Measurements from ENCODE around the gene DPAGT1. TPM values are rescaled to one million over a fixed set of nuclear protein-coding genes. Genes with fewer than 3 reads are reported as not detected.

Gene DPAGT1
- total RNA-seq, 1 donor from 2014 or later: 44.4 TPM

DNA sequence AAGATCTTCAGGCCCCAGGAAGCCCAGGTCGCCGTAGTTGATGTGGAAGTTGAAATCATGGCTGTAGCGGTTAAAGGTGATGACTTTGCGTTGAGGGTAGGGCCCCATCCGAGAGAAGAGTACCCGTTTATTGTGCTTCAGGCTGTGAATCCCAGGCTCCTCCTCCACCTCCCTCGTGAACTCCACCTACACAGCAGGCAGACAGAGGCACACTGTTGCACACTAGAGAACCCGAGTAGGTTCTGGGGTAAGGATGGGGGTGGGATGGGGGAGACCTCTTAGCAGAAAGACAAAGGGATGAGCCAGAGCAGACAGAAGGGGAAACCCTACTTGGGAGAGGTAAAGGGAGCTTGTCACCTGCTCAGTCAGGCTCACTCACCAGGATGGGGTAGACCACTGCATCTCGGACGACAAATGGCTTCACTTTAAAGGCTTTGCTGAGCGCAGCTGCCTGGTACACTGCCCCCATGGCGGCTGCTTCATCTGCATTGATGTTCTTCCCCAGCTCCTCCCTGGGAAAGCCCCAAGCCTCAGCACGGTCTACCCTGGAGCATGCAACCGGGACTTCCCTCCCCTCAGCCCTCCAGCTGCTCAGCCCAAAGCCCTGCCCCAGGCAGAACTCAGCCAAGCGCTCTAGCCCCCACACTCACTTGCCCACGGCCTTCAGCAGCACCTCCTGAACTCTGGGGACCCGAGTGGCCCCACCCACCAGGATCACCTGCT, 50.1 kb downstream of the DPAGT1 start:
- TF ChIP-seq, protein P1, sequence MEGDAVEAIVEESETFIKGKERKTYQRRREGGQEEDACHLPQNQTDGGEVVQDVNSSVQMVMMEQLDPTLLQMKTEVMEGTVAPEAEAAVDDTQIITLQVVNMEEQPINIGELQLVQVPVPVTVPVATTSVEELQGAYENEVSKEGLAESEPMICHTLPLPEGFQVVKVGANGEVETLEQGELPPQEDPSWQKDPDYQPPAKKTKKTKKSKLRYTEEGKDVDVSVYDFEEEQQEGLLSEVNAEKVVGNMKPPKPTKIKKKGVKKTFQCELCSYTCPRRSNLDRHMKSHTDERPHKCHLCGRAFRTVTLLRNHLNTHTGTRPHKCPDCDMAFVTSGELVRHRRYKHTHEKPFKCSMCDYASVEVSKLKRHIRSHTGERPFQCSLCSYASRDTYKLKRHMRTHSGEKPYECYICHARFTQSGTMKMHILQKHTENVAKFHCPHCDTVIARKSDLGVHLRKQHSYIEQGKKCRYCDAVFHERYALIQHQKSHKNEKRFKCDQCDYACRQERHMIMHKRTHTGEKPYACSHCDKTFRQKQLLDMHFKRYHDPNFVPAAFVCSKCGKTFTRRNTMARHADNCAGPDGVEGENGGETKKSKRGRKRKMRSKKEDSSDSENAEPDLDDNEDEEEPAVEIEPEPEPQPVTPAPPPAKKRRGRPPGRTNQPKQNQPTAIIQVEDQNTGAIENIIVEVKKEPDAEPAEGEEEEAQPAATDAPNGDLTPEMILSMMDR (IDR thresholded peaks at IDR 0.05): no peak
- Mint-ChIP-seq H3K4me1 (ENCODE audit: unreplicated experiment) (peaks cover 13% of the 10 kb centered on the region), H3K27ac (ENCODE audit: unreplicated experiment) (no peak overlapping the region), H3K4me3 (ENCODE audit: unreplicated experiment) (no peak overlapping the region), H3K36me3 (ENCODE audit: unreplicated experiment) (peaks cover 60% of the 10 kb centered on the region), H3K27me3 (ENCODE audit: unreplicated experiment) (no peaks in the 10 kb centered on the region), H3K9me3 (ENCODE audit: unreplicated experiment) (no peaks in the 10 kb centered on the region)
- DNase-seq (ENCODE audit: extremely low spot score, unreplicated experiment): no peak

DNA sequence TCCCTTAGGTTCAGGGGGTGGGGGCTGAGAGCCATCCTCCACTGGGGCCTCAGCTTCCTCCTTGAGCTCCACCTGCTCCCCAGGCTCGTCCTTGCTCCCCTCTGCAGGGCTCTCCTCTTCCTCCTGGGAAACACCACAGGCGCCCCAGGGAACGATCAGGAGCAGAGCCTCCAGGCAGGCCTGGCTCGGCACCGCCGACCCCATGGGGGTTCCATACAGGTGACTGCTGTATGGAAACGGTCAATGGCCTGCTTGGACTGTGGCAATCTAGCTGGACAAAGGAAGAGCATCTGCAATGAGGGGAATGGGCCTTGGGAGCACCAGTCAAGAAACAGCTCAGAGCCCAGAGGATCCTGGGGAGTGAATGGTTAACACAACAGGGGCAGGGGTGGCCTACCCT, 52.6 kb downstream of the DPAGT1 start:
- no peaks in the 10 kb centered on the region for H3K4me1 Mint-ChIP-seq (ENCODE audit: unreplicated experiment)
- H3K4me3 Mint-ChIP-seq (ENCODE audit: unreplicated experiment): no peak overlapping the region
- no peak overlapping the region for H3K27ac Mint-ChIP-seq (ENCODE audit: unreplicated experiment)
- no peak for DNase-seq (ENCODE audit: extremely low spot score, unreplicated experiment)
- TF ChIP-seq, protein P1 (IDR thresholded peaks at IDR 0.05): no peak
- no peaks in the 10 kb centered on the region for H3K9me3 Mint-ChIP-seq (ENCODE audit: unreplicated experiment)
- H3K36me3 Mint-ChIP-seq (ENCODE audit: unreplicated experiment): peaks cover 65% of the 10 kb centered on the region
- no peaks in the 10 kb centered on the region for H3K27me3 Mint-ChIP-seq (ENCODE audit: unreplicated experiment)

DNA sequence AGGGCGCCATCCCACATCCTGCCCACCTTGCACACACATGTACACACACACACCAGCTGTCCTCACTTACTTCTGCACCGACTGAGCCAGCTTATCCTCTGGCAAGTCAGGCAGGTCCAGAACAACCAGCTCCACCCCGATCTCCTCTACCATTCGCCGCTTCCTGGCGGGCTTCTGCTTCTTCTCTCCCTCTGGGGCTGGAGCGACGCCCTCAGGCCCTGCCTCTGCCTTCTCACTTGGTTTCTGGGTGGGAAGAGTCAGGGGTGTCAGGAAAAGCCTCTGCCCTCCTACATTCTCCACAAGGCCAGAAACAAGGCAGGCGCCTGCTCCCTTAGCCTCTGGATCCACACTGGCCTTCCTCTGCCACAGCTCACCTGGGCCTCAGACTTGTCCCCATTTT, 53.0 kb downstream of the DPAGT1 start:
- H3K4me3 Mint-ChIP-seq (ENCODE audit: unreplicated experiment): no peak overlapping the region
- H3K4me1 Mint-ChIP-seq (ENCODE audit: unreplicated experiment): no peaks in the 10 kb centered on the region
- H3K27me3 Mint-ChIP-seq (ENCODE audit: unreplicated experiment): no peaks in the 10 kb centered on the region
- no peak for DNase-seq (ENCODE audit: extremely low spot score, unreplicated experiment)
- H3K36me3 Mint-ChIP-seq (ENCODE audit: unreplicated experiment): peaks cover 62% of the 10 kb centered on the region
- no peaks in the 10 kb centered on the region for H3K9me3 Mint-ChIP-seq (ENCODE audit: unreplicated experiment)
- TF ChIP-seq, protein P1 (IDR thresholded peaks at IDR 0.05): no peak
- no peak overlapping the region for H3K27ac Mint-ChIP-seq (ENCODE audit: unreplicated experiment)

DNA sequence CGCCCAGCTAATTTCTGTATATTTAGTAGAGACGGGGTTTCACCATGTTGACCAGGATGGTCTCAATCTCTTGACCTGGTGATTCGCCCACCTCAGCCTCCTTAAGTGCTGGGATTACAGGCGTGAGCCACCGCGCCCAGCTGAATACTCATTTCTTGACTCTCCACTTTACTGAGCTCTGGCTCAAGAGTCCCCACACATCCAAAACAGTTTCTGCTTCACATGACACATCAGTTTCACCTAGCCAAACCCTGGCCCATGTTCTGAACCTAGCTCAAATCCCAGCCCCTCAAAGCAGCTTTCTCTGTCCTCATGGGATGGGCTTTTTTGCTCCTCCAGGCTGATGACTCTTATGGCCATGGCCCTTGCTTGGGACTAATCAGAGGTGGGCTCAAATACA, 54.4 kb downstream of the DPAGT1 start:
- Mint-ChIP-seq H3K4me3 (ENCODE audit: unreplicated experiment) (no peak overlapping the region), H3K4me1 (ENCODE audit: unreplicated experiment) (no peaks in the 10 kb centered on the region), H3K9me3 (ENCODE audit: unreplicated experiment) (no peaks in the 10 kb centered on the region), H3K27me3 (ENCODE audit: unreplicated experiment) (no peaks in the 10 kb centered on the region), H3K36me3 (ENCODE audit: unreplicated experiment) (peaks cover 47% of the 10 kb centered on the region), H3K27ac (ENCODE audit: unreplicated experiment) (no peak overlapping the region)
- DNase-seq (ENCODE audit: extremely low spot score, unreplicated experiment): no peak
- TF ChIP-seq, protein P1 (IDR thresholded peaks at IDR 0.05): no peak

Other genes starting within 250 kb of the DPAGT1 start
- gene CXCR5, start 218.0 kb downstream of the DPAGT1 start, total RNA-seq: not detected in 2 replicates
- gene BCL9L, start 175.9 kb downstream of the DPAGT1 start, total RNA-seq: 115 and 122 TPM in 2 replicates
- gene UPK2, start 145.6 kb downstream of the DPAGT1 start, total RNA-seq: 0.42 and 0.86 TPM in 2 replicates
- gene FOXR1, start 130.1 kb downstream of the DPAGT1 start, total RNA-seq: not detected in 2 replicates
- gene CENATAC, start 103.7 kb downstream of the DPAGT1 start, total RNA-seq: 31.6 and 32.7 TPM in 2 replicates
- 933 and 949 TPM in 2 replicates for gene RPS25, start 83.5 kb downstream of the DPAGT1 start, total RNA-seq
- 71.4 and 75.3 TPM in 2 replicates for gene TRAPPC4, start 83.1 kb downstream of the DPAGT1 start, total RNA-seq
- 15.6 and 16.3 TPM in 2 replicates for gene SLC37A4, start 71.0 kb downstream of the DPAGT1 start, total RNA-seq
- 168 TPM in 2 replicates for gene HYOU1, start 44.6 kb downstream of the DPAGT1 start, total RNA-seq
- gene VPS11, start 34.0 kb downstream of the DPAGT1 start, total RNA-seq: 42.6 and 45.9 TPM in 2 replicates
- gene HMBS, start 17.0 kb downstream of the DPAGT1 start, total RNA-seq: 15.7 and 18.6 TPM in 2 replicates
- gene C2CD2L, start 5.5 kb upstream of the DPAGT1 start, total RNA-seq: 10.9 and 11.7 TPM in 2 replicates
- gene HINFP, start 19.7 kb upstream of the DPAGT1 start, total RNA-seq: 26.1 and 27.6 TPM in 2 replicates
- gene ABCG4, start 47.2 kb upstream of the DPAGT1 start, total RNA-seq: 0.63 and 0.75 TPM in 2 replicates
- 8.9 and 10.0 TPM in 2 replicates for gene NLRX1, start 66.9 kb upstream of the DPAGT1 start, total RNA-seq
- gene NHERF4, start 83.6 kb upstream of the DPAGT1 start, total RNA-seq: not detected in 2 replicates
- gene CBL, start 104.5 kb upstream of the DPAGT1 start, total RNA-seq: 20.8 and 21.7 TPM in 2 replicates
- gene MCAM, start 215.3 kb upstream of the DPAGT1 start, total RNA-seq: 74.8 and 74.9 TPM in 2 replicates
- 28.9 and 30.2 TPM in 2 replicates for gene RNF26, start 232.7 kb upstream of the DPAGT1 start, total RNA-seq
- 8.4 and 9.3 TPM in 2 replicates for gene C1QTNF5, start 239.0 kb upstream of the DPAGT1 start, total RNA-seq
- not detected in 2 replicates for gene MFRP, start 244.9 kb upstream of the DPAGT1 start, total RNA-seq